ENCODE data around the gene CEPT1. TPM values are rescaled to one million over a fixed set of nuclear protein-coding genes. Genes with fewer than 3 reads are reported as not detected.
A peak's percentile ranks its signal among the peaks of the same experiment; 100 is the strongest.

Gene CEPT1
- total RNA-seq, 2 donors from 2014 or later = 16.9 to 26.0 TPM

DNA sequence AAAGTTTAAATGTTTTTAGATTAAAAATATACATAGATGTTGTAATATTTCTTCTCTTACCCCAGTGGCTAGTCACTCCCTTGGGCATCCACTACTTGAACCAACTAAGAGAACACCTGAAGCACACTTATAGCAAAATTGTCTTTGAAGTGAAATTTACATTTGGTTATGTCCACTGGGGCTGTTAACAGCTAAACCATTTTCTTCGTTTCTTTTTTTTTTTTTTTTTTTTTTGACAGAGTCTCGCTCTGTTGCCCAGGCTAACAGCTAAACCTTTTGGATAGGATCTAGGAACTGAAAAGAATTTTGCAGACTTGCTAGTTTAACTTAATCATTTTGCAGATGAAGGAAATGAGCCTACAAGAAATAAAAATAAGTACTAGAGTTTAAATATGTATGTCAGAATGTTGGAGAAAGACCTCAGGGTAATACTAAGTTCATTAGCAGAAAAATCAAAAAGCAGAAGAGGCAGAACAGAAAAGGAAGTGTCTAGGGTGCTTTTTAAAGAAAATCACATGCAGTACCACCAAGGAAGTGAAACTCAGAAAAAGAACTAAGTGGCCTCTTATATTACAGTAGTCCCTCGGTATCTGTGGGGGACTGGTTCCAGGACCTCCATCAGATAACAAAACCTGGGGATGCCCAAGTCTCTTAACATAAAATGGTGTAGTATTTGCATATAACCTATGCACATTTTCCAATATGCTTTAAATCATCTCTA is 11.9 kb upstream of the CEPT1 start:
- Histone ChIP-seq H3K4me3 (no peak overlapping the region), H3K4me1 (no peaks in the 10 kb centered on the region), H3K27me3 (no peaks in the 10 kb centered on the region), H3K36me3 (replicated peaks in 1 of 2; ENCODE audit: insufficient read depth in 1 of 2, low read depth in 2 of 2) (peaks cover 0 to 7% of the 10 kb centered on the region in 2 donors), H3K27ac (no peak overlapping the region), H3K9me3 (no peaks in the 10 kb centered on the region)
- WGBS, 2 donors = 78 to 79% methylated on average over 3 of the region's 3 CpGs
- ATAC-seq (no peak), DNase-seq (no peak)
- TF ChIP-seq POLR2A (IDR thresholded peaks at IDR 0.05) = no peak
- TF ChIP-seq, protein P1, sequence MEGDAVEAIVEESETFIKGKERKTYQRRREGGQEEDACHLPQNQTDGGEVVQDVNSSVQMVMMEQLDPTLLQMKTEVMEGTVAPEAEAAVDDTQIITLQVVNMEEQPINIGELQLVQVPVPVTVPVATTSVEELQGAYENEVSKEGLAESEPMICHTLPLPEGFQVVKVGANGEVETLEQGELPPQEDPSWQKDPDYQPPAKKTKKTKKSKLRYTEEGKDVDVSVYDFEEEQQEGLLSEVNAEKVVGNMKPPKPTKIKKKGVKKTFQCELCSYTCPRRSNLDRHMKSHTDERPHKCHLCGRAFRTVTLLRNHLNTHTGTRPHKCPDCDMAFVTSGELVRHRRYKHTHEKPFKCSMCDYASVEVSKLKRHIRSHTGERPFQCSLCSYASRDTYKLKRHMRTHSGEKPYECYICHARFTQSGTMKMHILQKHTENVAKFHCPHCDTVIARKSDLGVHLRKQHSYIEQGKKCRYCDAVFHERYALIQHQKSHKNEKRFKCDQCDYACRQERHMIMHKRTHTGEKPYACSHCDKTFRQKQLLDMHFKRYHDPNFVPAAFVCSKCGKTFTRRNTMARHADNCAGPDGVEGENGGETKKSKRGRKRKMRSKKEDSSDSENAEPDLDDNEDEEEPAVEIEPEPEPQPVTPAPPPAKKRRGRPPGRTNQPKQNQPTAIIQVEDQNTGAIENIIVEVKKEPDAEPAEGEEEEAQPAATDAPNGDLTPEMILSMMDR (IDR thresholded peaks at IDR 0.05) = no peak
- intact Hi-C loops (cut with DNase I) = no loop called here

DNA sequence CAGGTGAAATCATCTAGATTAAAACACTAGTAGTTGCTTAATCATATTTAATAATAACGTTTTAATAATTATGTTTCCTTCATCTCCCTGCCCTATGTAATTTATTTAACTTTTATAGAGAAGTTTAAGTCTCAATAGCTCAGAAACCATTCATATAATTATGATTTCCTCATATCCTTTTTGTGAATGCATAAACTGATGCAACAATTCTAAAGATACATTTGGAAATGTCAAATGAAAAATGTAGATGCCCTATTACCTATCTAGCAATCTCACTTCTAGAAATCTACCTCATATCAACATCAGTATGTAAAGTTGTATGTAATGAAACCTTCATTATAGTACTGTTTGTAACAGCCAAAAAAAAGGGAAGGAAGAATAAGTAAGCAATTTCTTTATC is 10.6 kb upstream of the CEPT1 start:
- Histone ChIP-seq H3K4me1 (no peaks in the 10 kb centered on the region), H3K27me3 (no peaks in the 10 kb centered on the region), H3K36me3 (replicated peaks in 1 of 2; ENCODE audit: insufficient read depth in 1 of 2, low read depth in 2 of 2) (peaks cover 0 to 7% of the 10 kb centered on the region in 2 donors), H3K27ac (no peak overlapping the region), H3K9me3 (no peaks in the 10 kb centered on the region), H3K4me3 (no peak overlapping the region)
- intact Hi-C loops (cut with DNase I) = no loop called here
- DNase-seq (no peak), ATAC-seq (no peak)
- no peak for TF ChIP-seq POLR2A (IDR thresholded peaks at IDR 0.05)
- TF ChIP-seq, protein P1 (IDR thresholded peaks at IDR 0.05) = no peak
- WGBS, 2 donors = 28 to 43% methylated on average over 1 of the region's 1 CpG

DNA sequence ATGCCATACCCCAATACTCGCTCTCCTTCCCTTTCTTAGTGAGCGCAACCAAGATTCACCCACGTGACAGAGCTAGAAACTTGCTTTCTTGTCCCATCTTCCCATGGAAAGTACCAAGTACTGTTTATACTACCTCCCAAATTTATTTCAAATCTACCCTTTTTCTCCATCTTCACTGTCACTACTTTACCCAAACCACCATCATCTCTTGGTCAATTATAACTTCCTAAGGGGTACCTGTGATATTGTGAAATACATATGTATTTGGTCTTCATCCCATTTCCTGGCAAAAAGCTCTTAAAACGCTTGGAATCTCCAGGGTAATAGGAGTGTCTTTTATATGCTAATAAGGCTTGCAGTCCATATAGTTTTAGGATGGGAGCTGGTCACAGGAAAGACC is 8.3 kb upstream of the CEPT1 start:
- Histone ChIP-seq H3K27ac (no peak overlapping the region), H3K36me3 (replicated peaks in 1 of 2; ENCODE audit: insufficient read depth in 1 of 2, low read depth in 2 of 2) (no peaks in the 10 kb centered on the region), H3K27me3 (no peaks in the 10 kb centered on the region), H3K4me1 (no peaks in the 10 kb centered on the region), H3K9me3 (no peaks in the 10 kb centered on the region), H3K4me3 (no peak overlapping the region)
- 72 to 87% methylated on average over 4 of the region's 4 CpGs for WGBS, 2 donors
- DNase-seq (no peak), ATAC-seq (no peak)
- intact Hi-C loops (cut with DNase I) = no loop called here
- TF ChIP-seq, protein P1 (IDR thresholded peaks at IDR 0.05) = no peak
- TF ChIP-seq POLR2A (IDR thresholded peaks at IDR 0.05) = no peak

DNA sequence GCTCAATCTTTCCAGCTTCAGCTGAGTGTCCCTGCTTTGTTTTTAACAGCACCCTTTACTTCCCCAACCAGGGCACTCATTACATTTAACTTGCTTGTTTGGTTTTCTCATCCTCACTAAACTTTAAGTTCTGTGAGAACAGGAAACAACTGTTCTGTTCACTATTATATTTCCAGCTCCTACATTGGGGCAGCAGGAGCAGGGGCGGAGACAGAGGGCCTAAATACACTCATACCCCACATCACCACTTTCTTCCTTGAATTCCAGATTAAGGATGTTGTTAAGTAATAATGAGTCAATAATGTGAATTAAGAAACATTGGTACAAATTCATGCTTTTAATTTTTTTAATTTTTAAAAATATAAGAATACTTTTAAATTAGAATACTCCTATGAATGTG is 6.2 kb upstream of the CEPT1 start:
- Histone ChIP-seq H3K36me3 (replicated peaks in 1 of 2; ENCODE audit: insufficient read depth in 1 of 2, low read depth in 2 of 2) (no peaks in the 10 kb centered on the region), H3K27ac (peak overlapping the region in 1 of 4 donors; percentile 39), H3K4me1 (peaks cover 2% of the 10 kb centered on the region), H3K27me3 (no peaks in the 10 kb centered on the region), H3K9me3 (no peaks in the 10 kb centered on the region), H3K4me3 (no peak overlapping the region)
- ATAC-seq (no peak), DNase-seq (no peak)
- TF ChIP-seq POLR2A (IDR thresholded peaks at IDR 0.05) = no peak
- TF ChIP-seq, protein P1 (IDR thresholded peaks at IDR 0.05) = no peak
- intact Hi-C loops (cut with DNase I) = no loop called here
- WGBS, 2 donors = 90 to 92% methylated on average over 1 of the region's 1 CpG

All from body of pancreas (tissue), 4 donors.